Stimulated activated CD4-positive, alpha-beta T cell treated with anti-CD3 and anti-CD28 coated beads, Interleukin-4, amount 100 ng/mL, for 48 hours (primary cell): ENCODE results near the gene COL1A2.

Experiments used
- DNase-seq, 2 donors: peaks; one replicate each; pipeline ENCODE4 v3.0.0-alpha.2; 2020; ENCODE audit warnings: low read depth in 2 of 2

COL1A2 gene

DNA sequence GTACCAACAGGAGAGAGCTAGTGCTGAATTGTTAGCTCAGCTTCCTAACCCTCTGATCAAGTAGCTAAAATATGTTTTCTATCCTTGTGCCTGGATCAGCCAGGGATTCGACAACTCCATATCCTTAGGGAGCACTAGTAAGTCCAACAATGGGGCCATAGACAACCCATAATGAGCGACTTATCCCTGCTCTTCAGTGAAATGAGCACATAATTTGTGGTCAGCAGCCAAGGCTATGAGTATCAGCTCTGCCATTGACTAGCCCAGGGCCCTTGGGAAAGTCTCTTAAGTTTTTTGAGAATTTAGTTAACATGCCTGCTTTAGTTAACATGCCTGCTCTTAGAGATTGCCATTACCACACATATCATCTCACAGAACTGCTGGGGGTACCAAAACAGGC is 39.3 kb downstream of the COL1A2 start:
- DNase-seq: no peak

DNA sequence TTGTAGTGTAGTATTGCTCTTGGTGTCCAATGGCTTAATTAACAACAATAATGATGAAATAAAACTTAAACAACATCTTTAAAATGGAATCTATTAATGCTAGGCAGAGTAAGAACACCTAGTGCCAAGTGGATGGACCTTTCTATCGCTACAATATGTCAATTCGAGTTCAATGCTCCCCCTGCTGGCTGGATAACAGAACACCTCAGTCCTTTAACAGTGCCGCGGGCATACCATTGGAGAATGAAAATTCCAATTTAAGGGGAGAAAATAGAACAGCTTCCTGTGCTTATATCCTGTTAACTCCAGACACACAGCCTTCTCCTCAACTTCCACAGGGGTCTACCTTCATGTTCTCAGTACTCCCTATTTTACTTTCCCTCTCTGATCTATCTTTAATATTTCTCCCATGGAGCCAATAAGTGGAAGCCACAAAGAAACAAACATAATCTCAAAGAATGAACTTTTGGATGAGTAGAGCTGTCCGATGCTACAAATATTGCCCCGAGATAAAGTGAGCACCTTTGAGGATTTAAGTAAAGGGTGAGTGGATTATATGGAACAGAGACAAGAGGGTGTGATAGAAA is 41.4 kb downstream of the COL1A2 start:
- peak; percentile 25 to 38 for DNase-seq

DNA sequence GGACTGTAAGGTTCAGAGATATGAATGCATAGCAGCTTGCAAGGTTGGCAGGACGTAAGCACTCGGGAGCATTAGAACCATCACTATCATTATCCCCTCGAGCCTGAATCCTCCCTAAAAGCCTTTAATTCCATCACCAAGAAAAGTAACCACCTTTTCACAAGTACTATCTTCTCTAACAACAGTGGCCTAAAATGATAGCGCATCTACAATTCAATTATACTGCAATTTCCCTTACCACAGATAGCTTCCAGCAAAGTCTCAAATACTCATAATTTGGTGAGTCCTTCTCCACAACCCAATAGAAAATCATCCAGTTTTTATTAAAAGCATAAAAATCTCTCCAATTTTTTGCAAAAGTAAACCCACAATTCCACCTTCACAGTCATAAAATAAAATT is 42.0 kb downstream of the COL1A2 start:
- no peak for DNase-seq

DNA sequence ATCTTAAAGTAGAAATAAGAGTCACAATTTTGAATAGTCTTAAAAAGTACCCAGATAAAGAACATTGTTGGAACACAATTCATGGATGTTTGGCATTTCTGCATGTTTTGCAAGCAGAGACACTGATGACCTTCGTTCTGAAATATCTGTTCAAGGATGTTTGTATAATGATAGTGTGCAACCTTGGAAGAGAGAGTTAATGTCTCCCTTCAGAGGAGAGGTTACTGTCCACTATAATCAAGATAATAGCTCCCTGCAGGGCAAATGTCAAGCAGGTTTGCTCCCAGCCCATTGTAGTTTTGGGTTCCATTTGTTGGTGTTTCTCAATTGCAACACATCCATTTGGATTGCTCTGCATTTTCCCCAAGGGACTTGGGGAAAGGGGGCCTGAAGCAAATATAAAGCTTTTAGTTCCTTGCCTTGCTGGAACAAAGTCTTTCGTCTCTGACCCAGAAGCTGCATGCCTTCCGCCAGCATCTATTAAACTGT is 45.2 kb downstream of the COL1A2 start:
- no peak for DNase-seq

DNA sequence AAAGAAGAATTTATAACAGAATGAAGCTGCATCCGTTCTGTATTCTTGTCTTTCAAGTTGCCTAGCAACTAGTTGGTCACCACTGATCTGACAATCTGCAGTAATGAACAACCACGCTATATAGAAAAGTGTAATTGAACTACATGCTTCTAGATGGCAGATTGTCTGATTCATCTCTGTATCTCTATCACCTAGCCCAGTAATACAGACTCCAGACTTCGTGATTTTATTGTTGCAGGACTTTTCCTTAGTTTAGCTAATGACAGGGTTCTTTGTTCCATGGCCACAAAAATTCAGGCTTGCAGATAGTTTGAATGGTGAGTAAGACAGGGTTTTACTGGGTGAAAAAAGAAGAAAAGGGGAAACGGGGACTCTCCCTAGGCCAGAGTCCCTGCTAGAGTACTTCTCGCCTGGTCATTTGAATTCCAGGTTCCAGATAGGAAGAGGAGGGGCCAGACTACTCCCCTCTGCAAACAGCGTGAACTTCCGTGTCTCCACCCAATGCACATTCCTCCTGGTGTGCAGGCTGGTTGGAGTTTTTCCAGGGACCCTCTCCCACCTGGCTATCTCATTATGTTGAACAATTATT is 45.9 kb downstream of the COL1A2 start:
- no peak for DNase-seq

DNA sequence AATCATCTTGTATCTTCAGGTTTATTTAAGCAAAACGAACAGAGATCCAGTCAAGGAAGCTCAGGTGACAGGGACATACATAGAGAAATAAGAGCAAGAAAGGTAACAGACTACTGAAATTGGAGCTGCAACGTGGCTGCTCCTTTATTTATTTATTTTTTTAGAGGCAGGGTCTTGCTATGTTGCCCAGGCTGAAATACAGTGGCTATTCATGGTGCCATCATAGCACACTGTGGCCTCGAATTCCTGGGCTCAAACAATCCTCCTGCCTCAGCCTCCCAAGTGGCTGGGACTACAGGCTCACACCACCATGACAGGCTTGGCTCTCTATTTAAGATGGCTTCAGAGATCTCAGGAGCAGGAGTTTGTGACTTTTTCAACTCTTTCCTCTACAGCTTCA is 46.4 kb downstream of the COL1A2 start:
- DNase-seq: no peak

DNA sequence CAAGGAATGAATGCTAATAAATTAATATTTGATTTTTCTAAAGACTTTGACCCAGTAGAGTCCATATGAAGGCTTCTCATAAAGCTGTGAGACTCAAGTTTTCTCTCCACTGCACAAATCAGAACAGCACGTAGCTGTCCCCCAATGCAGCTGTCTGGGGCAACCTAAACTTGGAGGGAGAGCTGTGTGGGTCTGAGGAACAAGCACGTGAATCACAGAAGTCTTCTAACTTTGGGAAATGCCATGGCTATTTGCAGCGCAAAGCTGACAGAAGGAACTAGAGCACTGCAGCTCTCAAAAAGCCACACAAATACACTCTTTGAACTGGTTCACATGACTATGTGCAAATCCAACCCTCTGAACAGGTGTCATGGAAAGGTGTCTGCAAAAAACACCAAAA is 47.9 kb downstream of the COL1A2 start:
- no peak for DNase-seq

DNA sequence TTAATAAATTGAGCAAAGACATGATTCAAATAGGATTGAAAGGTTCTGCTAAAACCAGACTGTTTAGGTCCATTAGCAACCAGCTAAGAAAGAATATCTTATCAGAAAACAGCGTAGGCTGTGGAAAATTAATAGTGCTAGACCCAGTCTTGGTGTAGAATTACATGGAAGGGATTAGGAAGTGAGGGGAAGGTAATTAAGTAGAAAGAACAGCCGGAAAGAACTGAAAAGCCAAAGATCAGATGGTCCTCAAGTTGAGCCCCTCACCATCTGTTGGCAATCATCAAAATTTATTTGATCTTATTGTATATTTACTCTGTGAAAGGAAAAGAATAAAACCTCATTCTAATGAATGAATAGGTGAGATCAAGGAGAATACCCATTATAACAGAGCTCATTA is 50.1 kb downstream of the COL1A2 start:
- no peak for DNase-seq

DNA sequence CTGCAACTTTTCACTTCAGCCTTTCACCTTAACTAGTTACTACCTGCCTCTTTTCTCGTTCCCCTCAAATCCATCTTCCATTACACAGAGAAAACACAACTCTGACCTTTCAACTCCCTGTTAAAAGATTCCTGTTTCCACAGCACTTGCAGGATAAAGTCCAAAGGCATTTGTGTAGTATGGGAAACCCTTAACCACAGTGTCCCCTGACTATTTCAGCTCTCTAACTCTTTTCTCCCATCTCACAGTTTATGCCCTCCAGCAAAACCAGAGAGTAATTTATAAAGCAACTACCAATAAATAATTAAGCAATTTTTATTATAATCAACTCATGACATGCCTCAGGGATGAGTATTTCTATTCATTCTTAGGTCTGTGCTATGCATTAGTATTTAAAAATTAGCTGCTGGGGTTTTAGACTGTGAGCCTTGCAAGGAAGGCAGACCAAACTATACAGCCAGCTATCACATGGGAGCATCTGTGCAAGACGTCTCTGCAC is 51.0 kb downstream of the COL1A2 start:
- no peak for DNase-seq

DNA sequence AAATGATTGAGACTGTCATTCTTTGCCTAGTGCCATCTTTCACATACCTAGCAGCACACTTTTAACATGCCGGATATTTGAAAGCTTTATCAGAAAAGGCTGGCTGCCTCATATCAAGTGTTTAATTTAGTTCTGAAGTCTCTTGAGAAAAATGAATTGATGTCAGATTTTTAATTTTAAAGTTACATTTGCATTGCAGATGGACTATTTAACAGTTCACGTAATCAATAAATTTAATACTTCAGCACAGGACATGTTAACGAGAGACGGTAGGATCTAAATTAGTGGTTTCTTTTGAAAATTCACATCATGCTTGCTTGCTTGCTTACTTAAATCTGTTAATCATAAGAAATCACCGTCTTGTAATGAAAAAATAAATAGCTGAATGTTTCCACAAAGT is 51.6 kb downstream of the COL1A2 start:
- no peak for DNase-seq

DNA sequence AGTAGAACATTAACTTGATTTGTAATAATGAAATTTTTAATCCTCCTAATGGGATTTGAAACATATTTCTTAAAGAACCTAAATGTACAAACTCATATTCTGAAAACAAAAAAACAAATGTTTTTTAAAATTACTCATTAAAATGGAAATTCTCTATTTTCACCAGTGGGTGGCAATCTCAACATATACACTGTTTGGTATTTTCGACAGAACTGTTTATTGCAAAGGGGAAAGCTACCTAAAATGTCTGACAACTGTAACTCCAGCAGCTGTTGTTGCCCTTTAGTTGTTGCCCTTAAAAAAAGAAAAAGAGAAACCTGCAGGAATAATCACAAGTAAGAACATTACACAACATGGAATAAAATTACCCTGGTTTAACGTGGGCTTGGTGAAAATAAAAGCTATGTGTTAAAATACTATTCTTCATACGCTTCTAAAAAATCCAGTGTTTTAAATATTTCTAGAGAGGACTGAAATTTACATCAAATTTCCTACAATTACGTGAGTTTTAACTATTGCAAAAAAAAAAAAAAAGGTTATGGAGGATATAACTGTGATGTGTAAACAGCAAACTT is 54.5 kb downstream of the COL1A2 start:
- DNase-seq: no peak

DNA sequence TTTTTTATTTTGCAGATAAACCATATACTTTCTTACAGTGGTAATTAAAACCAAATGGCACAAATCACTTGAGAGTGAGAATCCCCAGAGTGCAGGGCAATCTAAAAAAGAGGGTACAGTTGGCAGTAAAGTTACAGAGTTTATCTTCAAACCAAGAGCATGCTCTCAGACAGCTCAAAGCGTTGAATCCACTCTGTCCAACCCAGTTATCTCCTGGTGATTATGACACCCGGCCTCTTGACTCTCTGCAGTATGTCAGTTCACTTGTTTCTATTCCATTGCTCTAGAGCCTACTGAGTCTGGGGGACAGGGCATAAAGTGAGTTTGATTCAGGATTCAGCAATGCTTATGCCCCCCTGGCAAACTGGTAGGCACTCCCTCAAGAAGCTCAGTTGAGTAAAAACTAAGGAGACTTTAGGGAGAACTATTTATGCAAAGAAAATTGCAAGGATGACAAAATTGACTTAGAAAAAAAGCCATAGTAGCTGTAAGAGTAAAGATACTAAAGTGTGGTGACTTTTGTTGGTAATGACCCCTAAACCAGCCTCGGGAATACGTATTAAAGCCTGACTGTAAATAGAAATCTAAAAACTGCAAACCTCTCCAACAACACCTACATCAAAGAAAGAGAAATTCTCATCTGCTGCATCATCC is 55.5 kb downstream of the COL1A2 start:
- no peak for DNase-seq

DNA sequence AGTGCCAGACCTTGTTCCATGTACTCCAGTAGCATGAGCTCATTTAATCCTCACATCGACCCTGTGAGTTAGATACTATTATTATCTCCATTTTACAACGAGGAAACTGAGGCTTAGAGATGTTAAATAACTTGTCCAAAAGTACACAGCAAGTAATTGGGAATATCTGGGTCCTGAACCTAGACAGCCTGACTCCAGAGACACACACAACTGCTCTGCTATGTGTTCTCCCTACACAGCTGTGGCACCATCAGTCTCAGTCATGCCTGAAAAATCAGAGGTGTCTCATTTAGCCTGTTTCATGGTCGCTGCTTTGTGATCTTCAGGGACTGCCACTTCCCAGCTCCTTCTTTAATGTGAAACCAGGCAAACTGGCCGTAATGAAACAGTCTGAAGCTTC is 56.5 kb downstream of the COL1A2 start:
- no peak for DNase-seq

DNA sequence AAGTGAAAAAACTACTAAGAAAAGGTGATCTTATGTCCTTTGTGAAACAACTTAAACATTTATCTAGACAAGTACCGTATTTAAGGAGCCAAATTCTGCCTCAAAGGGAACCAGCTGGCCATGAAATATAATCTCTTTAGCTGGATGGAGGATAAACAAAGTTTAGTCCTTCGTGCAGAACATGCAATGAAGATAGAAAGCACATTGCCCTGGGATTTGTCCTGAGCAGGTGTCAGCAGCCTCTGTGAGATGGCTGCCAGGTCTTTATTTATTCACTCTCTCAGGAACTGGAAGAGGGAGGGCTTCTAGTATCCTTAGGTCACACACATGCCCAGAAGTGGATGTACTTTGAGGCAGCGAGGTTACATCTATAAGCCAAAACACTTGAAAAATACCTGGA is 57.5 kb downstream of the COL1A2 start:
- DNase-seq: no peak

DNA sequence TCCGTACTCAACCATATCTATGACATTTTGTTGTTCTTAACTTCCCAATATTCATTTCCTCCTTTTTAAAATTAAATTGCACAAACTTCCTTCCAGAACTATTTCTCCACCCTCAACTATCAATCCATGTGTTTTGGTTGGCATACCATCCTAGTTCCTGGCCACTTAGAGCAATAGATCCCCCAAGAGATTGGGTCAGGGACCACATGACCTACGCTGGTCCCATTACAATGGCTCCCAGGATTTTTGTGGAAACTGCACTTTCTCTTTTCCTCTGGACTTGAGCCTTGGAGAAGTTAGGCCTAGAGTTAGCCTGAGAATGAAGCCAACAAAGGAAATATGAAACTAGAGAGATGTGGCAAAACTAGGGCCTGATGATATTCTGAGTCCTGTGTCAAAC is 59.2 kb downstream of the COL1A2 start:
- DNase-seq: no peak

DNA sequence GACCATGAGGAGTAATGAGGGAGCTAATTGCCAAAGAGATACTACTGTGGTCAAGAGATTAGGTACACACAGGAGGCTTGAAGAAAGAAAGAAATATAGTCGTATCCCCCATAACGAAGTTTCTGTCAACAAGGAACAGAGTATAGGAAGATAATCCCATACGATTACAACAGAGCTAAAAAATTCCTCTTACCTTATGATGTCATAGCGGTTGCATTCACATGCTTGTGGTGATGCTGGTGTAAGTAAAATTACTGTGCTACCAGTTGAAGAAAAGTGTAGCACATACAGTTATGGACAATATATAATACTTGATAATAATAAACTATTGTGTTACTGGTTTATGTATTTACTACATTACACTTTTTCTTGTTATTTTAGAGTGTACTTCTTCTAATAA is 63.3 kb downstream of the COL1A2 start:
- no peak for DNase-seq

DNA sequence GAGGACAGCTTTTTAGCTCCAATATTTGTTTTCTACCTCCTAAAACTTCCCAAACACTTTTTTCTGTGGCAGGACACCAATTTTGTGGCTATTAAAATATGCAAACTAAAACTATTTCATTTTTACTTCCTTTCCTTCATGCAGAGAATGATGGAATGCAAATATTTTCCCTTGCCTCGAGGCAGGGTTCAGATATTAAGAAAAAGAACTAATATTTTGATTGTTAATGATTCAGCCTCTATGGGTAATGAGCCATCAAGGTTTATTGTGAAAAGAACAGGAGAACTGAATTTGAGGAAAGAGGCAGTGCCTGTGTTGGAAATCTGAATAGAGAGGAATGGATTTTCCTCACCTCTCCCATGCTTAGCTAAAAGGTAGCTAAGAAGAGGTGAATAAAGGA is 71.8 kb downstream of the COL1A2 start:
- no peak for DNase-seq

DNA sequence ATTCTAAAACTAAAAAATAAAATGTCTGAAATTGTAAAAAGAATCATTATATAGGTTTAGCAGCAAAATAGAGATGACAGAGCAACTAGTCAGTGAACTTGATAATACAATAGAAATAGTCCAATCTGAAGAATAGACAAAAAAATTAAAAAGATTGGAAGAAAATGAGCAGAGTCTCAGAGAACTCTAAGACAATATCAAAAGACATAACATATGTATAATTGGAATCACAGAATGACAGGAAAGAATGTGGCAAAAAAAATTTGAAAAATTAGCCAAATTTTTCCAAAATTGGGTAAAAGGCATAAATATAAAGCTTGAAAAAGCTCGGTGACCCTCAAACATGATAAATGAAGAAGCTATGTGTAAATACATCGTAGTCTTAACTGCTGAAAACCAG is 76.9 kb downstream of the COL1A2 start:
- no peak for DNase-seq

DNA sequence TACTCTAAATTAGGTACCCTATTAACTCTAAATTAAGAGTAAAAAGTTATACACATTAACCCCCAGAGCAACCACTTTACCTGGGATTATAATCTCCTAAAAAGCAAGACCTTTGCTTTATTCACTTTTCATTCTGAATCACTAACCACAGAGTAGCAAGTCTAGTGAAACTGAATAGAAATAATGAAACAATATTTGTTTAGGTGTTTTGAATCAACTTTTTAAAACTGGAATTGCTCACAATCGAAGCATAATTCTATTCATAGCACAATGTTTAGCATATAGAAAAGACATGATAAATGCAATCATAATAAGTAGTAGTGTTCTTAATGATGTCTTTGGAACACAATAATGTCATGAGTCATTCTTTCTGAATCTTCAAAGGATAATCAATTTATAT is 77.9 kb downstream of the COL1A2 start:
- DNase-seq: no peak

DNA sequence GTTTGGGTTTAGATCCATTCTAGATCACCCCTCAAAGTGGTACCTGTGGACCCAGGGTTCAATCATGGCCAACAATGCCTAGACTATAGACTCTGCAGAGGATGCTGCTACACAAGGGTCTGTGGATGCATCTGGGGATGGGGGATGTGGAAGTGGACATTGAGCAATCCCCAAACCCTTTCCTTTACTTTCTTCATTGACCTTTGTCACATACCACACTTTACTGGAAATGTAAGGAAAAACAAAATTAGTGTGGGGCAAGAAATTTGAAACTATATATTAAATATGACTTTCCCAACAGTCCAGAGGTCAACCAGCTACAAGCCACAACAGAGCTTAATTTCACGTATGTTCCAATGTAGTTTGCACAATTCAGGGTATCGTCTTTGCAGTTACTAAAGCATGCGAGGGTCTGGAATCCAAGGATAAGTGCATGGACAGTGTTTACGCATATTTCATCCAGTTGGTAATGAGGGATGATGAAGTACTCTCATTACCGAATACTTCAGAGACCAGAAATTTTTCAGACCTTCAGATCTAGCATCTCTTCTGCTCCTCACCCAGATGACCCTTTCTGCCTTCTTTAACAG is 81.7 kb downstream of the COL1A2 start:
- no peak for DNase-seq

DNA sequence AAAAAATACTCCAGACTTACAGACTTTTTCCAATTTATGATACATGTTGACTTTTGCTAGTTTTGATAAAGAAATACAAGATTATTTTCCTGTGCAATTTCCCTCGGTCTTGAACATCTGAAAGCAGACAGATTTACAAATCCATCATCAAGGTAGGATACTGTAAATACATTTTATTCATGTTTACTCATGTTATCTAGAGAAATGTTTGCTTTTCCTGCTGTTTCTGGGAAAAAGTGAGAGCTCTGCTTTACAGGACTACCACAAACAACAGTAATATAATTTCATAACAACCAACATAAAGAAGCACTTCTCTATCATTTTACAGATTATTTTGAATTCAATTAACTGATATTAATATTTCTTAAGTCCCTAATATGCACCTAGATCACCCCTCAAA is 83.2 kb downstream of the COL1A2 start:
- no peak for DNase-seq

DNA sequence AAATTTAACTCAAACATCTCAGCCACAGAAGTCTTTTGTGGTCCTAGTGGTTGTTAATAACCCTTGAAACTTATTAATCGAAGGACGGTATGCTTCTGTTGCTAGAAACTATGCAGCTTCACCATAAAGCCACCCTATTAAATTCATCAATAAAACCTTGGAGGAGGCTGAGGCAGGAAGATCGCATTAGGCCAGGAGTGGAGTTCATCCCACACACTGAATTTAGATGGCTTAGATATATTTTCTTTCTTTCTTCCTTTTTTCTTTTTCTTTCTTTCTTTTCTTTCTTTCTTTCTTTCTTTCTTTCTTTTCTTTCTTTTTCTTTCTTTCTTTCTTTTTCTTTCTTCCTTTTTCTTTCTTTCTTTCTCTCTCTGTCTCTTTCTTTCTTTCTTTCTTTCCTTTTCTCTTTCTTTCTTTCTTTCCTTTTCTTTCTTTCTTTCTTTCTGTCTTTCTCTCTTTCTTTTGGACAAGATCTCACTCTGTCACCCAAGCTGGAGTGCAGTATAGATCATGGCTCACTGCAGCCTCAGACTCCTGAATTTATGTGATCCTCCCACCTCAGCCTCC is 84.0 kb downstream of the COL1A2 start:
- DNase-seq: no peak
